CD4-positive, alpha-beta T cell treated with Interleukin-10 for 1 hour (primary cell): ENCODE data around the gene JUN.

Source experiments
- DNase-seq: peaks from one replicate; pipeline ENCODE4 v3.0.0-alpha.2; 2020

Gene JUN

DNA sequence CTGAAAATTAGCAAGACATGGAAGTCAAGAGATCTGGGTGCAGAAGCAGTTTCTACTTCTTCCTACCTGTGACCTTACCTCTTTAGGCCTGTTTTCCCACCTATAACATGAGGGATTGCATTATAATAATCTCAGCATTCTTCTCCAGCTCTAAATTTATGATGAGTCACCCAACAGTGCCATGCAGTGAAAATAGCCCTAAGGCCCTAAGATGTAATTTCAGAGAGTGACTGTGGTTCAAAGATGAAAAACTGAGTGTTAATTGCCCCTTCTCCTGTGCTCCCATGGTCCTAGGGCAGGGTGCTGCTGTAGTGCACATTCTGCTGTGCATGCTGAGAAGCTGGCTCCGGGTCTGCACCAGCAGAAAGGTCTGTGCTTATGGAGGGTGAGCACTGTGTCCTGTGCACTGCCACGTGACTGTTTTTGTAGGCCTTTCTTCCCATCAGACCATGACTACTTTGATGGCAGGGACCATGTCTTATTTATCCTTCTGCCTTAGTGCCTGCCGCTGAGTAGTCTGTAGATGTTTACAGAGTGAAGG, 29.7 kb downstream of the JUN start:
- no peak for DNase-seq

DNA sequence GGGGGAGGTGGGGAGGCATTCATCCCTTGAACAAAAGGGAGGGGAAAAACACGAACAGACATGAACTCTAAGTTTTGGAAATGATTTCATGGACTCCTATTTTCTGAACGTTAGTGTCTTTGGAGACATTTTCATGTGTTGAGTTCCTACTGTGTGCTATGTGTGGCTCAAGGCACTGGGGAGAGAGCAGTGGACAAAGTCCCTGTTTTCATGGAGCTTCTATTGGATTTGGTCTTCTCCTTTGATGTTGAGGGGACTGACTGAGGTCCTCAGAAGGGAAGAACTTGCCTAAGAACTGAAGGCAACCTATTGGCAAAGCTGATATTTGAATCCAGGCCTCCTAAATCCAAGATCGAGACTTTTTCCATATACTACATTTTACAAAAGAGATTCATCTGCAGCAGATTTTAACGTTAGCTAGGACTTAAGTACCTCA, 30.4 kb downstream of the JUN start:
- DNase-seq = no peak

DNA sequence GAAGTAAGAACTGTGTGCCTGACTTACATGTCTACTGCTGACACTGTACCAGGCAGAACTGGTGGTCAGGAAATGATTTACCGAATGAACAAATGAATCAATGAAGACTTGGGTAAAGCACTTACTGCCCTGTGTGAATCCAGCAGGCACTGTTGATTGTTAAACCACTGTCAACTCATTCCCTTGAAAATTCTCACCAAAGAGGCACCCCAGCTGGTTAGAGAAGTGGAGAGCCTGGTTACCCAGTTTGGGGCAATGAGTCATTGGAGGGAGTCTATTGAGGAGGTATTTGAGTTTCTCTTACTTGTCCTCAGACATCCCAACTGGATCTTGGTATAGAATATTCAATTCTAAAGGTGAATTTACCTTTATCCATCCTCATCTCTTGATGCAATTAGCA, 34.2 kb downstream of the JUN start:
- DNase-seq = no peak

DNA sequence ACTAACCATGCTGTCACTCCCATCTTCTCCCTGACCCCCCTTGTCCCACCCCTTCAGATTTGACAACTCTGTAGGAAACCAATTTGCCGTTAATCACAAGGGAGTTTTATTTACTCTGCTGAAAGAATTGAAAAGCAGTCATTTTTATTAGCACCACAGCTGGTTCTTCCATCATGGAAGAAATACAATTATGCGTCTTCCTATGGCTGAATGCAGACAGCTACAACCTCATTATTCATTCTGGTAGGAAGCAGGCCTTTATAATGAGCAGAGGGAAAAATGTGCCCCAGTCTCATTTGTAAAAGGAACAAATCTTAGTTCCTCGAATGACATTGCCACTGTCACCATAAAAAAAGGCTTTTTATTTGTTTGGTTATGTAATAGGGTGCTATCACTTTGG, 35.2 kb downstream of the JUN start:
- DNase-seq = no peak

DNA sequence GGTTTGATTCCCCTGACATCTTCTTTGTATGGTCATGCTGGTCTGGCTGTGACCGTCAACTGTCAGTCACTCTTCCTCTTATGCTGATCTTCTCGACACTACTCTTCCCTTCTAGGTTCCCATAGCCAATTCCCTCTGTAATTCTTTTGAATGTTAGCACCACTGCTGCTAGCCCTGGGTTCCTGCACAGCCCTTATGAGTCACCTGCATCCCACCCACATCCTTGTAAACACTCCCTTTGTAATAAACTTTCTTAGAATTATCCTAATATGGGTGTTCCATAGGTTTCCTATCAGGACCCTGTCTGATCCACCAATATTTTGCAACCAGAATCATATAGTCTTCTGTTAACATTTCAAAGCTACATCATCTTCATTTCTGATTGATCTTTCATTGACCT, 37.1 kb downstream of the JUN start:
- DNase-seq = no peak

DNA sequence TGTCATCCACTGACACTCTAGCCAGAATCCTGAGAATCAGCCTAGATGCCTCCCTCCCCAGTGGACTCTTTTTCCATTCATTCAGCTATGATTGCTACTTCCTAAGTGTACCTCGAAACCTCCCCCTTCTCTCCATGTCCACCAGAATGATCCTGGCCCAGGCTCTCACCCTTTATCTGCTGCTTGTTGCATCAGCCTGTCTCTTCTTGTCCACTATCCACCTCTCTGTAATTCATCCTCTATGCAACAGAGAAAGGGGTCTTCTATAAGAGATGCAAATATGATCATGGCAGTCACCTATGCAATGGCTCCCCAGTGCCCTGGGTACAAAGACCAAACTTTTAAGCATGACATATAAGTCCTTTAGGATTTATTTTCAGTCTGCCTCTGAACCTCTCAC, 37.7 kb downstream of the JUN start:
- DNase-seq = no peak

DNA sequence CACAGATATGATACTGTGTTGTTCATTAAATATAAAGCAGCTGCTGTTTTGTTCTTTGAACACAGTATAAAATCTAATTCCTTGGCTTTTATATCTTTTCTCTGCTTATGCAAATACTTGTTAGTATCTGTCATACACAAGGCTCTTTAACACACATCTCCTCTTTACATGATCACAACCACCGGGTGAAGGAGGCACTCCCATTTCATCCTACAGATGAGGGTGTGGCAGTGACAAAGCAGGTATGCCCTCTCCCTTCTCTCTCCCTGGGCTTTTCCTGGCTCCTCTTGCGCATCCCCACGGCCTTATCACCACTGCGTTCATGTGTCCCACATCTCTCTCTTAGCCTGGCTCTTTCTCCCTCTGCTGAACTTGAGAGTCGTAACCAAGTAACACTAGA, 38.2 kb downstream of the JUN start:
- no peak for DNase-seq

DNA sequence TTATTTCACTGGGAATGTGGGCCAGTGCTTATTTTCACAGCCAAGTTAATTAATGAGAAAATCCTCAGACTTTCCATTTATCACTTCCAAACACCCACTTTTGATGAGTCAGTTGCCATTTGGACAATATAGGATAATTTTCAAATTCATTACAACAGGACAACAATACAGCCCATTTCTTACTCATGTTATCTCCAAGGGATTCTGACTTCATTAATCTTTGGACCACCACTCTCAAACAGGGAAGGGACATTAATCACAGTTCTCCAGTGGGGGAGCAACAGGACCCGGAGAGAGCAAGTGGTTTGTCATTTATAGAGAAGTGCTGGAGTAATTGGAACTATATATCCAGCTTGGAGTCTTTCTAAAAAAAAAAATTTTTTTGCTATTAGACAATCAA, 38.7 kb downstream of the JUN start:
- no peak for DNase-seq

DNA sequence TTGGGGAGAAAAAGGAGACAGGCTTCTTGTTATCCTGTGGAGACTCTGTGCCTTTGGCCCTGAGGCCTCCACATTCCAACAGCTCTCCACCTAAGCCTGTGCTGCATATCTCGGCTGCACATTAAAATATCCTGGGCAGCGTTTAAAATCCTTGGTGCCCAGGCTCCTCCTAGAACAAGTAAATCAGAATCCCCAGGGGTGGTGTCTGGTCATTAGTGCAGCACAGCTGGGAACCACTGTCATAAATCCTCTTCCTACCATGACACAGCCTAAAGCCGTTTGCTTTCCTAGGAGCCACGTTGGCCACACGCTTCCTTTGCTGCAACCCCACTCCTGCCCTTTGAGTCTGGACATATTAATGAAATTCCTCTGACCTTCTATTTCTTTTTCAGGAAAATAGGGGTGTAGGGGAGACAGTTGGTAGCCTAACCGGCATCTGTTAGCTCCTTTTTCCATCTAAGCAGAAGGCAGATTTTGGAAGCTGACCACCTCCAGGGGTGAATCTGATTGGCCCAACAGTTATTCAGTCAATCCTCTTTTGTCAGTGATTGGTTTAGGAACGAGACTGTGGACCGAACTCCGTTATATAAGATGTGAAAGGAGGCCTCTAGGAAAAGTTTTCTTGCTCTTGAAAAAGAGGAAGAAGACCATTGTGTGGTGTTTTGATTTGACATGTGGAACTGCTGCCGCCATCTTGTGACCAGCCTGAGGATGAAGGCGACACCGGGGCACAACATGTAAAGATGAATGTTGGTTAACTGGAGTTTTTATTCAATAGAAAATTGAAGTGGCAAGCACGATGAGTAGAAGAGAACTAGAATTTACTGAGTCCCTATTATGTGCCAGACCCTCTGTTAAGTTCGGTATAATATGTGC, 41.9 kb downstream of the JUN start:
- DNase-seq = no peak

DNA sequence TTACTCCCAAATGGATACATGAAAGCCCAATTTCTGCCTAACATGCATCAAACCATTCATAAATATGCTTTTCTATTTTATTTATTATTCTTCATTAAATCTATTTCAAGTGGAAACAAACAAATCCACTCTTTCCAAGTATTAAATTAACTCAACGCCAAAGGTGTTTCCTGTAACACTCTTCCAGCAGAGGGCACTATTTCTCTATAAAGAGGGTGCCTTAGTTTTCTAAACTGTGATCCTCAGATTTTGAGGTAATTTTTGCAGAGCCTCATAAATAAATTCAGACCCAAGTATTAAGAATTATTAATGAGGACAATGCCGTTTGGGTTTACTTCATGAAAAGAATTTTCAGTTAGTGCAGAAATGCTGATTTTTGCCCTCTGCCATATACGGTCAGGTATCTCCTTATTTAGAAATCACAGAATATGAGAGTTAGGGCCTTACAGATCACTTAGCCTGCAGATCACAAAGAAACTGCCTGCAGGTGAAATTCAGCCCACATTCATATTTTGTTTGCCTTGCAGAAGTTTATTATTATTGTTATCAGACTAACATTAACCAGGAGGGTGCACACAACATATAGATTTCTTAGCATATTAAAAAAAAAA, 43.9 kb downstream of the JUN start:
- peak; percentile 75 for DNase-seq

DNA sequence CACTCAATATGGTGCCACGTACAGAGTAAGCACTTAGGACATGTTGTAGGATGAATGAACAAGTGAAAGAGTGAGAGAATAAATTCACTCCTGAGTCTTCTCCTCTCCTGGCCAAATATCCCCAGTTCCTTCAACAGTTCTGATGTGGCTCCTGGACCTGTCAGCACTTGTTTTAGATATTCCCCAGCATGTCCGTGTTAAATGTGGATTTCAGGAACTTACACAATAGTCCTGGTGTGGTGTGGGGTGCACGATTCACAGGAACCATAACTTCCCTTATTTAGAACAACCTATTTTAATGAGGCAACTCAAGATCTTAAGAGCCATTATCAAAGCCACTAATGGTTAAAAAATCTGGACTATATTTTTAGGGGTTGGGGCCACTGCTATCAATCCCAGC, 45.0 kb downstream of the JUN start:
- no peak for DNase-seq

DNA sequence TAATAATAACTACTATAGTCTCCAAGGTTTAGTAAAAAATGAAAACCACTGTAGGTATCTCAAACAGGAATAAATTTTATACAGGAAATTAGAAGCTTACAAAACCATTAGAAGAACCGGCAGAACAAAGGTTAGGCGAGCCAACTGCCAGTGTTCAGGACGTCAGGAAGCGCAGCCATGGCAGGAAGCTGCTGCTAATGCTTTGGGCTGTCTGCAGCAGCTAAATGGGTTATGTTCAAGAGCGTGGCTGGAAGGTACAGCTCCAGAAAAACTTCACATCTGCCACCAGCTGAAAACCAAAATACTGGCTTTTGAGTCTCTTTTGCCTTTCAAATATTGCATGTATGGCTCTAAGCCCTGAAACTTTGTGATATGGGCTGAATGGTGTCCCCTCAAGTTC, 48.3 kb downstream of the JUN start:
- DNase-seq = no peak

DNA sequence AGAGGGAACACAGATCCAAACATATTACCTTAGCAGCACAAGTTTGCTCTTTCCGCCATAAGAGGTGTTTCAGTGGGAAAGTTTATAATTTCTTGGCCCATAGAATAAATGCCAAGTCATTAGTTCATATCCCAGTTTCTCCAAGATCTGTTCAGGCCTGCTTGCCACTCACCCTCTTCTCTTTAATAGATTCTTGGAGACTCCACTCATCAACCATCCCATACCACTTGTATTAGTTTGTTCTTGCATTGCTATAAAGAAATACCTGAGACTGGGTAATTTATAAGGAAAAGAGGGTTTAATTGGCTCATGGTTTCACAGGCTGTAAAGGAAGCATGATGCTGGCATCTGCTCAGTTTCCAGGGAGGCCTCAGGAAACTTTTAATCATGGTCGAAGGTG, 49.2 kb downstream of the JUN start:
- DNase-seq = no peak

DNA sequence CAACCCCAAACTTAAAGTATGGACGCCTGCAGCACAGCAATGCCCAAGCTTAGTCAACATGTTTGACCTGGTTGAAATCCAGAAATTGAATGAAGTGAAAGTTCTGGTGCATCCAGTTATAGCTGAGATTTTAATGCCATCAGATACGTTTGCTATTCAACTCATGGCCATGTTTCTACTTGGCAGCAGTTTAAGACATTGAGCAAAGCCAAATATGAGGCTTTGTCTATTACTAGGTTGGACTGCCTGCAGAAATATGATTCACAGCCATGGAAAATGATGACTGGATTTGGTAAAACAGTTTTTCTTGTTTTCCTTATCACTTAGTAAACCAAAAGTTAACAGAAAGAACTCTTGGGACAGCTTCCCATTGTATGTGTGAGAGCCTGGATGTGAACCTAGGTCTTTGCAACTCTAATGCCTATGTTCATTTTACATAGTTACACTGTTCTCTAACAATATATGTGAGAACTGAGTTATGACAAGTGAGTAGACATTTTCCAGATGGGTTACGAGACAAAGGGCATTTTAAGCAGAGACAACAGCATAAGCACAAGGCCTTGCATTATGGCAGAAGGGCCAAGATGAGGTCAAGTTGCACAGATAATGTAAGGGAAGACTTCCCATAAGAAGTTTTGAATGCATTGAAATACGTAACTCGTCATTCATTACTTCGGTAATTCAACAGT, 51.6 kb downstream of the JUN start:
- no peak for DNase-seq
